ENCODE results near the gene BPIFB2. TPM values are rescaled to one million over a fixed set of nuclear protein-coding genes. Genes with fewer than 3 reads are reported as not detected.

The BPIFB2 gene
- total RNA-seq, 1 donor from 2014 or later = not detected

GRCh38 chr20:32984196-32984595 is 23.3 kb upstream of the BPIFB2 start:
- DNase-seq (ENCODE audit: low spot score) = no peak

- no peak for DNase-seq (ENCODE audit: low spot score)
Observed at GRCh38 chr20:32984631-32985354, 22.7 kb upstream of the BPIFB2 start.

- DNase-seq (ENCODE audit: low spot score) = no peak
Observed at GRCh38 chr20:32985596-32985995, 21.9 kb upstream of the BPIFB2 start.

GRCh38 chr20:32986331-32986966 is 21.1 kb upstream of the BPIFB2 start:
- DNase-seq (ENCODE audit: low spot score) = no peak

GRCh38 chr20:32987044-32987825 is 20.3 kb upstream of the BPIFB2 start:
- no peak for DNase-seq (ENCODE audit: low spot score)

GRCh38 chr20:32988008-32988407 is 19.5 kb upstream of the BPIFB2 start:
- DNase-seq (ENCODE audit: low spot score) = no peak

- no peak for DNase-seq (ENCODE audit: low spot score)
Observed at GRCh38 chr20:32989507-32990283, 17.8 kb upstream of the BPIFB2 start.

- DNase-seq (ENCODE audit: low spot score) = no peak
Observed at GRCh38 chr20:32990426-32990825, 17.1 kb upstream of the BPIFB2 start.

GRCh38 chr20:32991383-32991782 is 16.1 kb upstream of the BPIFB2 start:
- DNase-seq (ENCODE audit: low spot score) = no peak

- no peak for DNase-seq (ENCODE audit: low spot score)
Observed at GRCh38 chr20:32991792-32992641, 15.5 kb upstream of the BPIFB2 start.

- DNase-seq (ENCODE audit: low spot score) = no peak
Observed at GRCh38 chr20:32993496-32994050, 13.9 kb upstream of the BPIFB2 start.

GRCh38 chr20:32995802-32996201 is 11.7 kb upstream of the BPIFB2 start:
- DNase-seq (ENCODE audit: low spot score) = no peak

GRCh38 chr20:32997431-32997830 is 10.1 kb upstream of the BPIFB2 start:
- no peak for DNase-seq (ENCODE audit: low spot score)

- DNase-seq (ENCODE audit: low spot score) = no peak
Observed at GRCh38 chr20:32999603-33000250, 7.8 kb upstream of the BPIFB2 start.

GRCh38 chr20:33000802-33001466 is 6.6 kb upstream of the BPIFB2 start:
- peak; percentile 58 for DNase-seq (ENCODE audit: low spot score)

- DNase-seq (ENCODE audit: low spot score) = no peak
Observed at GRCh38 chr20:33002087-33002808, 5.3 kb upstream of the BPIFB2 start.

- DNase-seq (ENCODE audit: low spot score) = no peak
Observed at GRCh38 chr20:33004141-33004751, 3.3 kb upstream of the BPIFB2 start, which contains the start of gene SUN5. Gene SUN5 (minus strand): TSS chr20:33004433. CDS start chr20:33004340, 93 bp downstream.

- no peak for DNase-seq (ENCODE audit: low spot score)
Observed at GRCh38 chr20:33005132-33005566, 2.4 kb upstream of the BPIFB2 start.
